Stimulated activated naive CD8-positive, alpha-beta T cell treated with anti-CD3 and anti-CD28 coated beads, Interleukin-15, Interleukin-2, amounts not matched to agents 100 ng/mL and 50 ng/mL, for 24 hours (primary cell): ENCODE measurements around the gene HDAC8.
"Not testable (repeated sequence)": the region's sequence is repeated elsewhere in the genome, so short reads cannot be mapped to it uniquely, and the experiment has no call there.

ENCODE experiments used
- H3K27ac Mint-ChIP-seq: one replicate; pipeline ENCODE4 v1.8.0; 2021; ENCODE audit warnings: mild to moderate bottlenecking, mixed read lengths
- H3K27me3 Mint-ChIP-seq: one replicate; pipeline ENCODE4 v1.8.0; 2021; ENCODE audit warnings: mixed read lengths
- H3K36me3 Mint-ChIP-seq: one replicate; pipeline ENCODE4 v1.8.0; 2021; ENCODE audit warnings: low read depth, mixed read lengths
- H3K4me1 Mint-ChIP-seq: one replicate; pipeline ENCODE4 v1.8.0; 2021; ENCODE audit warnings: low read depth, mixed read lengths
- H3K4me3 Mint-ChIP-seq: one replicate; pipeline ENCODE4 v1.8.0; 2021; ENCODE audit warnings: mild to moderate bottlenecking, mixed read lengths
- H3K9me3 Mint-ChIP-seq: one replicate; pipeline ENCODE4 v1.8.0; 2021; ENCODE audit warnings: mixed read lengths

The HDAC8 gene

GRCh38 chrX:72460715-72461114 is 111.9 kb downstream of the HDAC8 start:
- Mint-ChIP-seq H3K9me3 (no peaks in the 10 kb centered on the region), H3K4me3 (no peak overlapping the region), H3K27ac (no peak overlapping the region), H3K36me3 (peaks cover 25% of the 10 kb centered on the region), H3K4me1 (no peaks in the 10 kb centered on the region), H3K27me3 (no peaks in the 10 kb centered on the region)

DNA sequence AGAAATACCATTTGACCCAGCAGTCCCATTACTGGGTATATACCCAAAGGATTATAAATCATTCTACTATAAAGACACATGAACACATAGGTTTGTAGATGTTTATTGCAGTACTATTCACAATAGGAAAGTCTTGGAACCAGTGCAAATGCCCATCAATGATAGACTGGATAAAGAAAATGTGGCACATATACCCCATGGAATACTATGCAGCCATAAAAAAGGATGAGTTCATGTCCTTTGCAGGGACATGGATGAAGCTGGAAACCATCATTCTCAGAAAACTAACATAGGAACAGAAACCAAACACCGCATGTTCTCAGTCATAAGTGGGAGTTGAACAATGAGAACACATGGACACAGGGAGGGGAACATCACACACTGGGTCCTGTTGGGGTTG is 123.6 kb downstream of the HDAC8 start:
- peaks cover 28% of the 10 kb centered on the region for H3K36me3 Mint-ChIP-seq
- not testable (repeated sequence) for H3K4me1 Mint-ChIP-seq, H3K9me3 Mint-ChIP-seq, H3K4me3 Mint-ChIP-seq, H3K27me3 Mint-ChIP-seq, H3K27ac Mint-ChIP-seq

- H3K4me1 Mint-ChIP-seq, result not testable (repeated sequence)
- H3K9me3 Mint-ChIP-seq, result peaks cover 14% of the 10 kb centered on the region
These were observed 131.9 kb downstream of the HDAC8 start for GRCh38 chrX:72440764-72441163.

DNA sequence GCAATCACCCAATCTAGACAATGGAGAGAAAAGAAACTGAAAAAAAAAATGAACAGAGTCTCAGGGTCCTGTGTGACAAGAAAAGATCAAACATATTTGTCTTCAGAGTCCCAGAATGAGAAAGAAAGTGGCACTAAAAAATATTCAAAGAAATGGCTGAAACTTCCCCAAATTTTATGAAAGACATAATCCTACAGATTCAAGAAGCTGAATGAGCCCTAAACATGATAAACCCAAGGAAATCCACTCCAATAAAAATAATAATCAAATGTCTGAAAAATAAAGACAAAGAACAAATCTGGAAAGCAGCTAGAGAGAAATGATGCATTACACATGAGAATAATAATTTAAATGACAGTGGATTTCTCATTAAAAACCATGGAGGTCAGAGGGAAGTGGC is 136.6 kb downstream of the HDAC8 start:
- Mint-ChIP-seq H3K27me3 (no peaks in the 10 kb centered on the region), H3K36me3 (peaks cover 52% of the 10 kb centered on the region), H3K4me1 (no peaks in the 10 kb centered on the region), H3K27ac (no peak overlapping the region), H3K9me3 (peaks cover 14% of the 10 kb centered on the region), H3K4me3 (no peak overlapping the region)

More at GRCh38 chrX:72440764-72441163, 131.9 kb downstream of the HDAC8 start:
- not testable (repeated sequence) for H3K4me3 Mint-ChIP-seq, H3K27me3 Mint-ChIP-seq, H3K27ac Mint-ChIP-seq
- peaks cover 35% of the 10 kb centered on the region for H3K36me3 Mint-ChIP-seq

DNA sequence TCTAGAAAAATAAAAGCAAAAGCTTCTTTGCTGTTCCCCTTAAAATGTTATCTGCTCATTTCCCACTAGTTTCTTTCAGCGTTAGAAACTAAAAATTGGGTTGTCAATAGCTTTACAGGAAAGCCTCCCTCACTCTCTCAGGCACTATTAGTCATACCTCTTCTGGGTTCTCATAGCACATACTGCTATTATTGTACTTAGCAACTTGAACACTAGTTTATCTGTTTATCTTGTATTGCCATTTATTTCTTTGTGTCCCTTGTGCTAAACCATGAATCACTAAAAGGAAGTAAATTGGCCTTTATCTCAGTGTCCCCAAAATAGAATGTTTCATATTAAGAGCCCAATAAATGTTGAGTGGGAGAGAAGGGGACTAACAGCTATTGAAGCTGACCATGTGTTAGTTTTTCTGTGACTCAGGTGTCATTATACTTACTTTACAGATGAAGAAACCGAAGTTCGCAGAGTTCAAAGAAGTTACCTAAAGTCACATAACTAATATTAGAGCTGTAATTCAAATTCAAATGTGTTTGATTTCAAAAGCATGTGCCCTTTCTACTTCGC is 142.2 kb downstream of the HDAC8 start:
- Mint-ChIP-seq H3K4me3 (no peak overlapping the region), H3K4me1 (no peaks in the 10 kb centered on the region), H3K36me3 (peaks cover 42% of the 10 kb centered on the region), H3K9me3 (peaks cover 3% of the 10 kb centered on the region), H3K27ac (no peak overlapping the region), H3K27me3 (no peaks in the 10 kb centered on the region)

- Mint-ChIP-seq H3K4me1 (no peaks in the 10 kb centered on the region), H3K9me3 (peaks cover 21% of the 10 kb centered on the region), H3K27ac (no peak overlapping the region), H3K27me3 (no peaks in the 10 kb centered on the region), H3K36me3 (peaks cover 37% of the 10 kb centered on the region), H3K4me3 (no peak overlapping the region)
These were observed 150.8 kb downstream of the HDAC8 start for GRCh38 chrX:72421797-72422196.

- Mint-ChIP-seq H3K36me3 (peaks cover 35% of the 10 kb centered on the region), H3K27ac (no peak overlapping the region), H3K4me3 (no peak overlapping the region), H3K9me3 (no peaks in the 10 kb centered on the region), H3K4me1 (no peaks in the 10 kb centered on the region), H3K27me3 (no peaks in the 10 kb centered on the region)
These were observed 162.7 kb downstream of the HDAC8 start for GRCh38 chrX:72409993-72410392.

DNA sequence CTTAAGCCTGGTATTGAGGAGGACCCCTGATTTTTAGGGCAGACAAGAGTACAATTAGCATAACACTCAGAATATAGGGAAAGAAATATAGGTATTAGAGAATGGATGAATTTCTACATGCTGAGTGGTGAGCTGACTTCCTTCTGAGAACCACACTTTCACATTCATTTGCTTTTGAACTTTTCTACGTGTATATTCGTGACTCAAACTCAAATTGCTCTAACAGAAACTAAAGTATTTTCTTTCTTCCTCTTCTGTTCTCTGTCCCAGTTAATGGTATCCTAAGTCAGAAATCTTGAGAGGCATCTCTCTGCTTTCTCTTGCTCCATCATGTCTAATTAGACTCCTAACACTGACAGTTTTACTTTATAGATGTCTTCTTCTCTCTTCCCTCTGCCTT is 163.8 kb downstream of the HDAC8 start:
- H3K4me3 Mint-ChIP-seq, result no peak overlapping the region
- H3K9me3 Mint-ChIP-seq, result no peaks in the 10 kb centered on the region
- peaks cover 29% of the 10 kb centered on the region for H3K36me3 Mint-ChIP-seq

DNA sequence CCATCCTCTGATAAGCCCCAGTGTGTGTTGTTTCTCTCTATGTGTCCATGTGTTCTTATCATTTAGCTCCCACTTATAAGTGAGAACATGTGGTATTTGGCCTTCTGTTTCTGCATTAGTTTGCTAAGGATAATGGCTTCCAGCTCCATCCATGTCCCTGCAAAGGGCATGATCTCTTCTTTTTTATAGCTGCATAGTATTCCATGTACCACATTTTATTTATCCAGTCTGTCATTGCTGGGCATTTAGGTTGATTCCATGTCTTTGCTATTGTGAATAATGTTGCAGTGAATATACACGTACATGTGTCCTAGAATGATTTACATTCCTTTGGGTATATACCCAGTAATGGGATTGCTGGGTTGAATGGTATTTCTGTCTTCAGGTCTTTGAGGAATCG is 167.5 kb downstream of the HDAC8 start:
- not testable (repeated sequence) for H3K4me1 Mint-ChIP-seq
- H3K36me3 Mint-ChIP-seq, result peaks cover 23% of the 10 kb centered on the region

More for the DNA sequence above, 163.8 kb downstream of the HDAC8 start:
- Mint-ChIP-seq H3K4me1 (no peaks in the 10 kb centered on the region), H3K27me3 (no peaks in the 10 kb centered on the region), H3K27ac (no peak overlapping the region)

GRCh38 chrX:72402614-72403013 is 170.0 kb downstream of the HDAC8 start:
- H3K4me3 Mint-ChIP-seq, result no peak overlapping the region
- no peaks in the 10 kb centered on the region for H3K4me1 Mint-ChIP-seq
- H3K27me3 Mint-ChIP-seq, result no peaks in the 10 kb centered on the region
- H3K27ac Mint-ChIP-seq, result no peak overlapping the region
- no peaks in the 10 kb centered on the region for H3K9me3 Mint-ChIP-seq
- peaks cover 11% of the 10 kb centered on the region for H3K36me3 Mint-ChIP-seq

More for the DNA sequence above, 167.5 kb downstream of the HDAC8 start:
- not testable (repeated sequence) for H3K27me3 Mint-ChIP-seq, H3K27ac Mint-ChIP-seq, H3K4me3 Mint-ChIP-seq, H3K9me3 Mint-ChIP-seq

GRCh38 chrX:72399816-72400215 is 172.8 kb downstream of the HDAC8 start:
- Mint-ChIP-seq H3K4me3 (no peak overlapping the region), H3K27ac (no peak overlapping the region), H3K27me3 (no peaks in the 10 kb centered on the region), H3K4me1 (no peaks in the 10 kb centered on the region), H3K36me3 (no peaks in the 10 kb centered on the region), H3K9me3 (no peaks in the 10 kb centered on the region)

DNA sequence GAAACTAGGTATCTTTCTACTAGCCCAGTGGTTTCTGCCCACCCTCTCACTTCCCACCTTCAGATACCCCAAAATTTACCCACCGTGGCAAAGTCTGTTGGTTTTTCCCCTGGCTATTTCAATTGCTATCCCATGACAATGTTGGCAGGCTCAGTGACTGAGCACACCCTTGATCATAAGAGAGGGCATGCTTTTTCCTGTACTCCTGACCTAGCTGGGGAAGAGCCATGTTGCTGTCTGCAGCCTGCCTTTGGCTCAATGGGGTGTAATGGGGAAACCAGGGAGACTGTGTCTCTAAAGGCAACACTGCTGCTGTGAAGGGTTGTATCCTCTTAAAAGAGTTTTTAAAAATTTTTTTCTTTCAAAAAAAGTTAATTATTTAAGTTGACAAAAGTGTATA is 176.5 kb downstream of the HDAC8 start:
- Mint-ChIP-seq H3K36me3 (no peaks in the 10 kb centered on the region), H3K9me3 (no peaks in the 10 kb centered on the region), H3K4me3 (no peak overlapping the region), H3K27ac (no peak overlapping the region), H3K4me1 (no peaks in the 10 kb centered on the region), H3K27me3 (no peaks in the 10 kb centered on the region)

DNA sequence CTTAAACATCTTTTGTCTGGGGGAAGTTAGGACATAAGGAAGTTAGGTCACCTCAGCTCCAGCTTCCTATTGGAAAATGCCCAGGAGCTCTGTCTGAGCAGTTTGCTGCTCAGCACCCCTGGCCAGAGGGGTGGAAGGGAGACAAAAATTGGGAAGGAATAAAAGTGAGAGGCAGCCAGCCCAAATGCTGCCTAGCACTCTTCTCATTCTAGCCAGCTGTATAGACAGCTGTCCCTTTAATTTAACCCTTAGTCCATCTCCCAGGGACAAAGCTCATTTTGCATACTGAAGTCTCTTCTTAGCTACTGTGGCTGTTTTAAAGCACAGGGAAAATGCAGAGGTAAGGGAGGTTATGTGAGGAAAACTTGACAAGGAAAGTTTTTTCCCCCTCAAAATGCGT is 177.4 kb downstream of the HDAC8 start:
- Mint-ChIP-seq H3K4me1 (no peaks in the 10 kb centered on the region), H3K4me3 (no peak overlapping the region), H3K36me3 (no peaks in the 10 kb centered on the region), H3K27me3 (no peaks in the 10 kb centered on the region), H3K27ac (no peak overlapping the region), H3K9me3 (no peaks in the 10 kb centered on the region)

- Mint-ChIP-seq H3K4me3 (no peak overlapping the region), H3K9me3 (no peaks in the 10 kb centered on the region), H3K27me3 (no peaks in the 10 kb centered on the region), H3K27ac (no peak overlapping the region), H3K36me3 (no peaks in the 10 kb centered on the region), H3K4me1 (no peaks in the 10 kb centered on the region)
These were observed 178.0 kb downstream of the HDAC8 start for GRCh38 chrX:72394518-72395170.

DNA sequence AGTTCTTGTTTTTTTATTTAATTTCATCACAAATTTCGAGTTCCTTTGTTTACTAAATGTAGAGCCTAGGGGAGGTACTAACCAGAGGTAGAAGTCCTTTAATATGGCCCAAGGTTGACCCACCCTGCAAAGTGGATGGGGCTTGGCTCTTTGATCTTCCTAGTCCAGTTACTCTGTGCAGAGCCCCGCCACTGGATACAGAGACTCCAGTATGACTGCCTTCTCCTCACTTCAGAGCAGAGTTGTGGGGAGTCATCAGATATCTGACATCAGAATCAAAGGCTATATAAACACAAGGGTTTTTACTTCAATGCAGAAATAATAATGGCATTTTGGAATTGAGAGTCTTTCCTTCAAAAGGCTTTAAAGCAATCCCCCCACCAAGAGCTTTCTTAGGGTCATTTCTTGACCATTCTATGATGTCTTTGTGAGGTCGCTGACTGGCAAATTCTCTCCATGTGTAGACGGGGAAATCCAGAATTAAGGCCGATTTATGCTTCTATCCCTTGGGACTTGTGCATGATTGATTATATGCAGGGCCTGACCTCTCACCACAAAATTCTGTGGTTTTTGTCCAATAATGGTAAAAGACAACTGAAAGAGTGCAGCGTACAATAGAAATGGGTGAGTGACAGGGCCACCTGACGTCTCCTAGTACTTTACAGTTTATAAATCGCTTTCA is 178.7 kb downstream of the HDAC8 start:
- Mint-ChIP-seq H3K27ac (no peak overlapping the region), H3K4me1 (no peaks in the 10 kb centered on the region), H3K27me3 (no peaks in the 10 kb centered on the region), H3K36me3 (no peaks in the 10 kb centered on the region), H3K9me3 (no peaks in the 10 kb centered on the region), H3K4me3 (no peak overlapping the region)
